ENCODE results near the gene FANCI.

FANCI gene

GRCh38 chr15:89243691-89244573 lies at the start of gene FANCI:
TSS of gene FANCI (plus strand) at chr15:89243979. CDS start at chr15:89247648, 3,669 bp downstream.
- H3K4me3 ChIP-seq (ENCODE audit: low read depth, low read length) = peak within 1 kb of the TSS; percentile 91
- H3K9ac ChIP-seq (ENCODE audit: low read depth, low read length) = peak within 1 kb of the TSS; percentile 76
- no peaks in the 10 kb centered on the region for H3K27me3 ChIP-seq (ENCODE audit: control insufficient read depth, insufficient read depth, low read length)
- peaks cover 9% of the 10 kb centered on the region; the same call in 1 of the 2 replicates for H3K4me1 ChIP-seq (ENCODE audit: control insufficient read depth, insufficient read depth, low read length)
- H3K9me3 ChIP-seq (ENCODE audit: control insufficient read depth, insufficient read depth, low read length) = 0 out of 2 replicates have a peak, but pooled peaks cover 2% of the 10 kb centered on the region
- peaks cover 28% of the 10 kb centered on the region for H3K36me3 ChIP-seq (ENCODE audit: control insufficient read depth, insufficient read depth, low read length)
- peak within 1 kb of the TSS; percentile 70 for H3K27ac ChIP-seq (ENCODE audit: low read depth, low read length)

DNA sequence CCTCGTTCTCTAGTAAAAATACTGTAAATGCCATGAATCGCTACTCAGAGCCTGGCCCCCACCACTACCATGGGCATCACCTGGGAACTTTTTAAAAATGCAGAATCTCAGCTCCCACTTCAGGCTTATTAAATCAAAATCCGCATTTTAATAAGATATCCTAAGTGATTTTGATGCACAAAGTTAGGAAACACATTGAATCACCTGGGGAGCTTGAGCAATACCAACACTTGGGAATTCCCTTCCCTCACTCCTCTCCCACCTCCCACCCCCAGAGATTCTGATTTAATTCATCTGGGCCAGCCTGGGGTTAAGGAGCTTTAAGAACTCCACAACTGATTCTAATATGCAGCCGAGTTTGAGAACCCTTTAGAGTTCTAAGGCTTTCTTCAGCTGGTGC lies 49.2 kb upstream of the FANCI start:
- no peak overlapping the region for H3K27ac ChIP-seq (ENCODE audit: low read depth, low read length)
- H3K36me3 ChIP-seq (ENCODE audit: control insufficient read depth, insufficient read depth, low read length) = peaks cover 20% of the 10 kb centered on the region
- peaks cover 29% of the 10 kb centered on the region for H3K4me1 ChIP-seq (ENCODE audit: control insufficient read depth, insufficient read depth, low read length)
- no peaks in the 10 kb centered on the region for H3K27me3 ChIP-seq (ENCODE audit: control insufficient read depth, insufficient read depth, low read length)
- H3K9me3 ChIP-seq (ENCODE audit: control insufficient read depth, insufficient read depth, low read length) = no peaks in the 10 kb centered on the region
- H3K9ac ChIP-seq (ENCODE audit: low read depth, low read length) = no peak overlapping the region
- H3K4me3 ChIP-seq (ENCODE audit: low read depth, low read length) = no peak overlapping the region

GRCh38 chr15:89195836-89196235 lies 47.9 kb upstream of the FANCI start:
- Histone ChIP-seq H3K27ac (ENCODE audit: low read depth, low read length) (no peak overlapping the region), H3K9me3 (ENCODE audit: control insufficient read depth, insufficient read depth, low read length) (no peaks in the 10 kb centered on the region), H3K4me1 (ENCODE audit: control insufficient read depth, insufficient read depth, low read length) (peaks cover 37% of the 10 kb centered on the region), H3K27me3 (ENCODE audit: control insufficient read depth, insufficient read depth, low read length) (no peaks in the 10 kb centered on the region), H3K4me3 (ENCODE audit: low read depth, low read length) (no peak overlapping the region), H3K9ac (ENCODE audit: low read depth, low read length) (no peak overlapping the region), H3K36me3 (ENCODE audit: control insufficient read depth, insufficient read depth, low read length) (peaks cover 19% of the 10 kb centered on the region)

- Histone ChIP-seq H3K36me3 (ENCODE audit: control insufficient read depth, insufficient read depth, low read length) (peaks cover 15% of the 10 kb centered on the region), H3K9me3 (ENCODE audit: control insufficient read depth, insufficient read depth, low read length) (no peaks in the 10 kb centered on the region), H3K4me3 (ENCODE audit: low read depth, low read length) (no peak overlapping the region), H3K27ac (ENCODE audit: low read depth, low read length) (no peak overlapping the region), H3K9ac (ENCODE audit: low read depth, low read length) (no peak overlapping the region), H3K4me1 (ENCODE audit: control insufficient read depth, insufficient read depth, low read length) (peaks cover 37% of the 10 kb centered on the region), H3K27me3 (ENCODE audit: control insufficient read depth, insufficient read depth, low read length) (no peaks in the 10 kb centered on the region)
These were observed 47.5 kb upstream of the FANCI start for GRCh38 chr15:89196241-89196640.

DNA sequence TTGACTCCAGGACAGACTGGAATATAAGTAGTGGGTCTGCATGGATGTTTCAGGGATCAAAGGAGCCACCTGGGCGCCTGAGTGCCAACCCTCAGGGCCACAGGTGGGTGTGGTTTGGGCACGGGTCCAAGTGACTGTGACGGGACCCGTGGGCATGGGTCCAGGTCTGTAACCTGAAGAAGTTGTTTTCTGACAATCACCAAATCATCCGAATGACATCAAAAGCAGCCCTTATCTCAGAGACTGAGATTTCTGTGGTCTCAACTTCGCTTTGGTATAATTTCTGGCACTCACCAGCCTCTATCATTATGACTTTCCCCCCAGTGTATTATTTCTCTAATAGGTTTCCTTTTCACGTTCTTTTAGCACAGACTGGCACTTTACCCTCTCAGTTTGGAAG lies 46.8 kb upstream of the FANCI start:
- no peak overlapping the region for H3K4me3 ChIP-seq (ENCODE audit: low read depth, low read length)
- H3K36me3 ChIP-seq (ENCODE audit: control insufficient read depth, insufficient read depth, low read length) = peaks cover 11% of the 10 kb centered on the region
- no peaks in the 10 kb centered on the region for H3K27me3 ChIP-seq (ENCODE audit: control insufficient read depth, insufficient read depth, low read length)
- H3K27ac ChIP-seq (ENCODE audit: low read depth, low read length) = peak overlapping the region; percentile 75
- H3K9ac ChIP-seq (ENCODE audit: low read depth, low read length) = no peak overlapping the region
- H3K9me3 ChIP-seq (ENCODE audit: control insufficient read depth, insufficient read depth, low read length) = no peaks in the 10 kb centered on the region
- peaks cover 40% of the 10 kb centered on the region for H3K4me1 ChIP-seq (ENCODE audit: control insufficient read depth, insufficient read depth, low read length)

- Histone ChIP-seq H3K9me3 (ENCODE audit: control insufficient read depth, insufficient read depth, low read length) (no peaks in the 10 kb centered on the region), H3K36me3 (ENCODE audit: control insufficient read depth, insufficient read depth, low read length) (peaks cover 9% of the 10 kb centered on the region; the same call in 1 of the 2 replicates), H3K27me3 (ENCODE audit: control insufficient read depth, insufficient read depth, low read length) (no peaks in the 10 kb centered on the region), H3K4me3 (ENCODE audit: low read depth, low read length) (no peak overlapping the region), H3K4me1 (ENCODE audit: control insufficient read depth, insufficient read depth, low read length) (peaks cover 46% of the 10 kb centered on the region), H3K27ac (ENCODE audit: low read depth, low read length) (peak overlapping the region; percentile 75), H3K9ac (ENCODE audit: low read depth, low read length) (no peak overlapping the region)
These were observed 46.2 kb upstream of the FANCI start for GRCh38 chr15:89197503-89197971.

- H3K4me1 ChIP-seq (ENCODE audit: control insufficient read depth, insufficient read depth, low read length) = peaks cover 48% of the 10 kb centered on the region
- no peak overlapping the region for H3K9ac ChIP-seq (ENCODE audit: low read depth, low read length)
- H3K36me3 ChIP-seq (ENCODE audit: control insufficient read depth, insufficient read depth, low read length) = peaks cover 2% of the 10 kb centered on the region; the same call in 1 of the 2 replicates
- no peaks in the 10 kb centered on the region for H3K9me3 ChIP-seq (ENCODE audit: control insufficient read depth, insufficient read depth, low read length)
- H3K27ac ChIP-seq (ENCODE audit: low read depth, low read length) = peak overlapping the region; percentile 75
- no peaks in the 10 kb centered on the region for H3K27me3 ChIP-seq (ENCODE audit: control insufficient read depth, insufficient read depth, low read length)
- H3K4me3 ChIP-seq (ENCODE audit: low read depth, low read length) = no peak overlapping the region
These were observed 45.6 kb upstream of the FANCI start for GRCh38 chr15:89198196-89198595.

DNA sequence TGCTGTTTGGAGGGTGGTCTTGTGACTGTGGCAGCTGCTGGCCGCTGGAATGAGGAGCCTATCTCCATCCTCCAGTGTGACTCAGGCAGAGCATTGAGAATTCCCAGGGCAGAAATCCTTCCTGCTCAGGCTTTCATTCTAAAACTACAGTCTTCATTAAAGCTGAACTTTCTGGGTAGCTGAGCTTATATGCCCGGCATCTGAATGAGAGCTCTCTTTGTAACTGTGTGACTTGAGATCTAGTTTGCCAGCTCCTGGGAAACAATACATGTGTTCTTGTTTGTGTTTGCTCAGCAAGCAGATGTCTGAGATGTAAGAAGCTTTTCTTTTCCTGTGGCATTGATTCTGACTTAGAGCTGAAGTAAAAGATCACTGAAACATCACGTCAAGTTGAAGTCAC lies 44.8 kb upstream of the FANCI start:
- Histone ChIP-seq H3K27me3 (ENCODE audit: control insufficient read depth, insufficient read depth, low read length) (no peaks in the 10 kb centered on the region), H3K27ac (ENCODE audit: low read depth, low read length) (peak overlapping the region; percentile 75), H3K9me3 (ENCODE audit: control insufficient read depth, insufficient read depth, low read length) (no peaks in the 10 kb centered on the region), H3K36me3 (ENCODE audit: control insufficient read depth, insufficient read depth, low read length) (no peaks in the 10 kb centered on the region), H3K4me3 (ENCODE audit: low read depth, low read length) (no peak overlapping the region), H3K4me1 (ENCODE audit: control insufficient read depth, insufficient read depth, low read length) (peaks cover 48% of the 10 kb centered on the region), H3K9ac (ENCODE audit: low read depth, low read length) (no peak overlapping the region)

GRCh38 chr15:89199746-89200145 lies 44.0 kb upstream of the FANCI start:
- Histone ChIP-seq H3K4me3 (ENCODE audit: low read depth, low read length) (no peak overlapping the region), H3K4me1 (ENCODE audit: control insufficient read depth, insufficient read depth, low read length) (peaks cover 48% of the 10 kb centered on the region), H3K36me3 (ENCODE audit: control insufficient read depth, insufficient read depth, low read length) (no peaks in the 10 kb centered on the region), H3K9me3 (ENCODE audit: control insufficient read depth, insufficient read depth, low read length) (no peaks in the 10 kb centered on the region), H3K27ac (ENCODE audit: low read depth, low read length) (peak overlapping the region; percentile 75), H3K27me3 (ENCODE audit: control insufficient read depth, insufficient read depth, low read length) (no peaks in the 10 kb centered on the region), H3K9ac (ENCODE audit: low read depth, low read length) (no peak overlapping the region)

- Histone ChIP-seq H3K27me3 (ENCODE audit: control insufficient read depth, insufficient read depth, low read length) (no peaks in the 10 kb centered on the region), H3K36me3 (ENCODE audit: control insufficient read depth, insufficient read depth, low read length) (no peaks in the 10 kb centered on the region), H3K9ac (ENCODE audit: low read depth, low read length) (no peak overlapping the region), H3K27ac (ENCODE audit: low read depth, low read length) (no peak overlapping the region), H3K4me1 (ENCODE audit: control insufficient read depth, insufficient read depth, low read length) (peaks cover 48% of the 10 kb centered on the region), H3K4me3 (ENCODE audit: low read depth, low read length) (no peak overlapping the region), H3K9me3 (ENCODE audit: control insufficient read depth, insufficient read depth, low read length) (no peaks in the 10 kb centered on the region)
These were observed 43.6 kb upstream of the FANCI start for GRCh38 chr15:89200182-89200581.

DNA sequence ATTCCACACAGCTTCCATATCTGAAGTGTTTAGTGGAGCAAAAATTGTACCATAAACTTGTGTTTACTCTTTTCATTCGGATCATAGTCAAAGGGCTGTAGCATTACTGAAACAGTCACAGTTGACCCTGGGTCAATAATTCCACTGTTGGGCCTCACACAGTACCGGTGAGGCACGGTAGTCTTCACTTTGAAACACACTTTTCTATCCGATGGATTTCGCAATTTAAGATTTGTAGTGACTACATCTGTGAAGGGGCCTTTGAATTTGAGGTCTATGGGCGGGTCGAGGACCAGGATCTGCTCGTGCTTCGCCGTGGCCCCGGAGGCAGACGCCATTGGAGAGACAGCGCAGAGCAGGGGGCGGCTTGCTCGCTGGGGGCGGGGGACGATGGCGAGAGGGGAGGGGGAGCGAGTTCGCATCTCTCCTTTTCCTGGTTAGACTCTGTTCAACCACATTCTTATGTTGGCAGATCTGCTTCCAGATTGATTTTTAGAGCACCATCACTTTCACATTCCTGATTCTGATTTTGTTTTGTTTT lies 42.2 kb upstream of the FANCI start:
- H3K9ac ChIP-seq (ENCODE audit: low read depth, low read length) = no peak overlapping the region
- no peaks in the 10 kb centered on the region for H3K36me3 ChIP-seq (ENCODE audit: control insufficient read depth, insufficient read depth, low read length)
- H3K4me1 ChIP-seq (ENCODE audit: control insufficient read depth, insufficient read depth, low read length) = peaks cover 48% of the 10 kb centered on the region
- no peak overlapping the region for H3K4me3 ChIP-seq (ENCODE audit: low read depth, low read length)
- H3K27me3 ChIP-seq (ENCODE audit: control insufficient read depth, insufficient read depth, low read length) = no peaks in the 10 kb centered on the region
- H3K9me3 ChIP-seq (ENCODE audit: control insufficient read depth, insufficient read depth, low read length) = no peaks in the 10 kb centered on the region
- H3K27ac ChIP-seq (ENCODE audit: low read depth, low read length) = no peak overlapping the region
